ENCODE results near the gene NME9.
A peak's percentile ranks its signal among the peaks of the same experiment; 100 is the strongest.

NME9 gene

GRCh38 chr3:138361561-138361971 is 31.9 kb upstream of the NME9 start:
- no peak for DNase-seq

GRCh38 chr3:138360869-138361525 is 31.3 kb upstream of the NME9 start:
- DNase-seq = no peak

DNA sequence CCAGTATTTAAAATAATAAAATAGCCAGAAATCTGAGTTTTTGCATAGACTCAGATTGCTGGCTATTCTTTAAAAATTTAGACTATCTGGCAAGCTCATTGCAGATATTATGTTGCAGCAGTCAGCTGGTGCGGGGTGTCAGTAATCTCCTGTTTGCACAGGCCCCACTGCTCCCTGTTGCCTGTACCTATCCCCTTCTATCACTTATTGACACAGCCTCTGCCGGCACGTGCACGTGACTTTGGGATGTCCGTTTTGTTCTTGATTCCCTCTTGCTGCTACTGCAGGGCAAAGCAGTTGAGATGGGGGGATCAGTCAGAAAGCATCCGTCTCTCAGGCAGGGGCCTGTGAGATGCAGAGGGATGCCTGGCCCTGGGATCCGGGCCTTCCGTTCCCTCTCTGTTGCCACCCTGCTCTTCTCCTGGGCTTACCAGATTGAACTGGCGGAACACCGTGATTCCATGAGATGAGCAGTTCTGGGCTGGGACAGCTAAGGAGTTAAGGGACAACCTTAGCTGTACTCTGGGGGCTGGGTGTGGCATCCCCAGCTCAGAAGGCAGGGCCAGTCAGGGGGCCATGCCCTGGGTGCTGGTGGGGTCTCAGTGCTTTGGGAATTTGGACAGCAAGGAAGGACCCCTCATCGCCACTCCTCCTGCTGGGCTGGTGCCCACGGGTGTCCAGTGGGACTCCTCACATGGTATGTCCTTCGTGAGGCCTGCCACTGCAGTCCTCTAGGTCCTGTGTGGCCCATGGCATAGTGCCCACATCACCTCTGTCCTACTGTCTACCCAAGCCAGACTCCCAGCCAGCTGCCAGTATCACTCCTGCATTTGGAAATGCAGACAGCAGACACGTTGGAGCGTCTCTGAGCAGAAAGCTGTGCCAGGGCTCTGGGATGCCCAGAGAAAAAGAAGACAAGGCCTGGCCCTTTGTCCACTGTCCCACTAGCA is 30.5 kb upstream of the NME9 start:
- no peak for DNase-seq

DNA sequence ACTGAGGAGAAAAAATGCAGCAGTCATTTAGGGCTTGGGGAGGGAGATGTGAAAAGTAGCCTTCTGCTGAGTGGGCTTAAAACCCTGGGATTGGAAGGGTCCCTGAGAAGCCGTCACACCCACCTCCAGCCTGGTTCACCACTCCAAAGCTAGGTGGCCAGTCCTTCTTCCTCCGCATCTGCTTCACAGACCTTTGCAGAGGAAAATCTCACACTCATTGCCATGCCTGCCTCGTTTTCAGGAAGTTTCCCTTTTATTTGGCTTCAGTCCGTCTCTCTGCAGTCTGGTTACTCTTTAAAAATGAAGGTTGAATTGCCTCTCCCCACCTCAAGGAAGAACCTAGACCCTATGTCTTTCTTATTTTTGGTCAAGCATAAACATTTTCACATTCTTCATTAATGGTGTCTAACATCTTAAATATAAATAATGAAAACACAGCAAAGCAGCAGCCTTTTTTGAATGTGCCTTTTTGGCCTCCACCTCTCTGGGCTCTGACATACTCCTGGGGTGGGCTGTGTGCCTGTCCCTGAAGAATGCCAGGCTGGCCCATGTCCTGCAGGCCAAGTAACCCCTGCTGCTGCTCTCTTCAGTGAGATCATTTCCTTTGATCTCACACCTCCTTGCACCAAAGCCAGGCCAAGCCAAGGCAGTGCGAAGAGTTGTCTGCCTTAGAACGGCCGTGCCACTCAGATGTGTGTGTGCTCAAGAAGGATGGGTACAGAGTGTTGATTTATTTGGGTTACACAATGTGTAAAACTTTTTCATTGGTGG is 29.7 kb upstream of the NME9 start:
- DNase-seq = no peak

DNA sequence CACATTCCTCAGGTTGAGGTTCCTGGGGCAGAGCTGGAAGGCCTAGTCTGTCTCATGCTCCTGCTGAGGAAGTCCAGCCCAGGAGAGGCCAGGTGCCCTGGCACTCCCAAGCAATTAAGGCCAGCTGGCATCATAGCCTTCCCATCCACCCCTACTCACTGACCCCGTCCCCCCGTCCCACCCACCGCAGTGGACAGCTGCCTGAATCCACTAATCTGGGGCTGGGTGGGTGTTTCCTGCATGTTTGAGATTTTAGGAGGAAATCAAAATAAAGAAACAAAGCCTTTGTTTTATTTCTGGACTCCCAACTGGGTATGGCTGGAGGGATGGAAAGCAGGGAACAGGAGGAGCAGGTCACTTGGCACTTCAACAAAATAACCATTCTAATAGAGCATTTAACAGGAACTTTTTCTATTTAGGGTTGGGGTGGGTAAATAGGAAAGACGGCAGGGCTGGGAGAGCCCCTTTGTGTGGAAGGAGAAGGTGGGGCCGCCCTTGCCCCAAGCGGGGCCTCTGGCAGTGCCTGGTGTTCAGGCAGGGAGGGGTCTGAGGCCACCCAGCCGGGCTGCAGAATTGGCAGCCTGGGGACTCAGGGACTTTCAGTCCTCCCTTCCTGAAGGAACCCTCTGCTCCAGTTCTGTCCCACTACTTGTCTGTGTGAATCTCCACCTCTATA is 27.2 kb upstream of the NME9 start:
- DNase-seq = no peak

- DNase-seq = no peak
Observed at GRCh38 chr3:138355071-138355470, 25.4 kb upstream of the NME9 start.

DNA sequence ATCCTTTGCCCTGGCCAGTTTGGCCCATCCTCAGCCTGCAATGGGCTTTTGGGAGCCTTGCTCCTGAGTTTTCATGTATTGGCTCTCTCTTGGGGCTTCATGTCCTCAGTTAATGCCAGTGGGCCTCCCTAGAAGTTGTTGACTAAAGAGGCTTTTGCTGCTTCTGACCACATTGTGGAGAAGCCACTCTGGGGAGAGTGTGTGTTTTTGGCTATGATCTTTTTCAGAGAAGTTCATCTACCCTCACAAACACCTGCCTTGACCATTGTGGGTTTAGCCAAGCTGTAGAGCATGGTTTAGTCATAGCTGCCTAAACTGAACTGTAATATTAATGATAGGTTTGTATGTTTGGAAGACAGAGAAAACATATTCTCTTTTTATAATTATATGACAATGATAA is 24.7 kb upstream of the NME9 start:
- no peak for DNase-seq

GRCh38 chr3:138351916-138352550 is 22.4 kb upstream of the NME9 start:
- DNase-seq = no peak

GRCh38 chr3:138351151-138351550 is 21.5 kb upstream of the NME9 start:
- DNase-seq = no peak

- DNase-seq = no peak
Observed at GRCh38 chr3:138349926-138350665, 20.4 kb upstream of the NME9 start.

DNA sequence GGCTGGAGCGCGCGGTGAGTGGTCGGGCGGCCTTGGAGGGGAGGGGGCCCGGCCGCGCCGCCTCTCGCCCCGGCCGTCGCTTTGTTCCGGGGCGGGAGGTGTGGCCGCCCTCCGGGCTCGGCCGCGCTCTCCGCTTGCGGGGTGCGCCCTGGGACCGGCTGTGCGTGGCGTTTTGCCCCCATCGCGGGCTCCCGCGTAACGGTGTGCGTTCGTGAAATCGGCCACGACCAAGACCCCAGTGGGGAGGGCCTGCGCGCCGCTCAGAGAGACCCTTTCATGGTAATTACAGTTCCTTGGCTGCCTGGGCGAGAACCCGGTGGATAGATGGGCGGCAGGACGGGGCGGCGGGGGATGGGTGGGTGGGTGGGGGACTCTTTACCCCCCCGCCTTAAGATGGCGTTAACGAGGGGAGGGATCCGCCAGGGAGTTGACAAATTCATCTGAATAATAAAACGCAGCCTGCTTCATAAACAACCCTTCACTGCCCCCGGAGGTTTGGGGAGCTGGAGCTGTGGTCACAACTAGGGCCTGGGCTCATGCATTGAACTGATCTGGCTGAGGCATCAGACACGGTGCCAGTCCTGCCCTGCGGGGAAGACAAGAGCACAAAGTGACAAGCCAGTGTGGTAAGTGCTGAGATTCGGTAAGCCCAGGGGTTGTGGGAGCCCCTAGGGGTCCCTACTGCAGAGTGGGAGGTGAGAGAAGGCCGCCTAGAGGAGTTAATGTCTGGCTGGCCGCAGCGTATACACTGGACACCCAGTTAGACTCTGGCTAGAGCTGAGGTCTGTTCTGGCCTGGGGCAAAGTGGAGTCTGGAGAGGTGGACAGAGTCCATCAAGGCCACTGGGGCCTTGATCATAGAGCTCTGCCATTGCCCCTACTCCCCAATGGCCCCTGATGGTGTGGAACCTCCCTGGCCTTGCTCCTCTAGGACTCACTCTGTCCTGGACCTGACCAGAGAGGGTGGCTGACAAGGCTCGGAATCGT is 19.4 kb upstream of the NME9 start:
- peak; percentile 26 for DNase-seq

GRCh38 chr3:138347960-138348753 is 18.5 kb upstream of the NME9 start, which contains the start of gene MRAS:
TSS of gene MRAS (plus strand) at chr3:138348579. CDS start at chr3:138372884, 24,305 bp downstream.
- peak; percentile 62 for DNase-seq

- no peak for DNase-seq
Observed at GRCh38 chr3:138344754-138345153, 15.1 kb upstream of the NME9 start.

- no peak for DNase-seq
Observed at GRCh38 chr3:138340511-138340910, 10.9 kb upstream of the NME9 start.

DNA sequence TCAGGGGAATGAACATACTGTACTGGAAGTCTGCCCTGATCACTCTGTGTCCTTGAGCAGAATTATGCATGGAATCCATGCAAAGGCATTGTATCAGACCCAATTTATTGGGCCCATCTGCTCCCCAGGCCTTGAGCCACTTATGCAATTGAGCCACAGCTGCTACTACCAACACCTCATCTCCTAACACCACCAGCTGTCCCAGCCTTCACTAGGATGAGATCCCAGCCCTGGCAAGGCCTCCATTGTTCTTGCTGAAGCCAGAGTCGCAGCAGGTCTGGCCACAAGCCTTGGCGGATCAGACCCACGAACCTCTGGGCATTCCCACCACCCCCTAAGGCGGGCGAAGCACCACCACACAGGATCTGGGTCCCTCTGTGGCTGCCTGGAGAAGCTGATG is 9.2 kb upstream of the NME9 start:
- no peak for DNase-seq

DNA sequence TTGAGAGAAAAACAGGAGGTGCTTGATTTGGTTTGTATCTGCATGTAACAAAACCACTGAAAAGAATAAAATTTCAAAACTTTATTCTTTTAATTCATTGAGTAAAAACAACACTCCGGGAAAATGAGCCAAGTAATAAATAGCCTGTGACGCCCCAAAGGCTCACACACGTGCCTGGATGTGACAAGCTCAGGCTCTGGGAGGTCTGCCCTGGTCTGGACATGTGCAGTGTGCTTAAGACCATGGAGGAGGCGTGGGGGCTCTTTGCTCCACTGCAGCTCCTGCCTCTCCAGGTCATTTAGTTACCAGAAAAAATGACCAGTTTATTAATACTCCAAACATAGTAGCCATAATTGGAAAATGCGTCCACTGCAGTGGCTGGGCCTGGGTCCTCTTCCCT is 8.6 kb upstream of the NME9 start:
- DNase-seq = no peak

- DNase-seq = no peak
Observed at GRCh38 chr3:138336454-138336999, 6.9 kb upstream of the NME9 start.

DNA sequence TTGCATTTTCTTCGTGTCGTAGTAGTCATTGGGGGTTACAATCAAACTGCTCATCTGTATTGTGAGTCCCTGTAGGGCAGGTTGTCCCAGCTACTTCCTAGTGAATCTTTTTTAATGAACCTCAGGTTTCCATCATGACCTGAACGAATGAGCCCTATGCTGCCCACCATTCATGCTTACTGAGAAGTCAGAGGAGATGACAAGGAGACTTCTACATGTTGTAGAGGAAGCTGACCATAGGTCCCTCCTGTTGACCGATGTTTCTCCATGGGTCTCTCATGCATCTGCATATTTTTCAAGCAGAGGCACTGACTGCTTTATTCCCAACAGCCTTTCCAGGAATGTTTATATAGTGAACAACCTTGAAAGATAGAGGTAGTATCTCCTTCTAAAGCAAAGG is 5.0 kb upstream of the NME9 start:
- no peak for DNase-seq

DNA sequence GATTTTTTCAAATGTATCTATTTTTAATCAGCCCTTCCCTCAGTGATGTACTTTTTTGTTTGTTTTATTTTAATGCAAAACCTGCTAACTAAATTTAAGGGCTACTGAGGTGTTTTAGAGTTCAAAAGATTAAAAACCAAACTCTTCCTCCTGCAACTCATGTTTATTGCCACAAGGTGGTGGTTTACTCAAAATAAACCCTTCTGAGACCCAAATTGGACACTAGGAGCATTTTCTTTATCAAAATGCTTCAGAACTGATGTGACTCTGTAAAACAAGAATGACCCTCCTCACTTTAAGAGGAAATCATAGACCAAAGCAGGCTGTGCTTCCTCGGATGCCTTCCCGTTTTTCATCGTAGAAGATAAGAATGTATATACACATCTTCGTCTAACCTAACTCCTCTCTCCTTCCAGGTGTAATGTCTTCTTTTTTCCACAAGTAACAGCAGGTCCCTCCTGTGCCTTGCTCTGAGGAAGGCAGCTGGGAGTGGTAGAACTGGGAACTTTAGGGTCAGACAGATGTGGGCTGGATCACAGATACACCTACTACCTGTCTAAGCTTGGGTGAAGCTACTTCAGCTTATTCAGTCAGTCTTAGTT is 2.9 kb upstream of the NME9 start:
- DNase-seq = peak; percentile 13
